Peyer's patch (tissue), 4 donors: ENCODE measurements around the gene MBD2. TPM values are rescaled to one million over a fixed set of nuclear protein-coding genes. Genes with fewer than 3 reads are reported as not detected.
A peak's percentile ranks its signal among the peaks of the same experiment; 100 is the strongest.
"Not testable (repeated sequence)": the region's sequence is repeated elsewhere in the genome, so short reads cannot be mapped to it uniquely, and the experiment has no call there.

Source experiments
- DNase-seq, 3 donors: peaks; one replicate each; pipeline ENCODE4 v3.0.0-alpha.2; 2017 to 2019
- H3K27ac ChIP-seq, 4 donors: fragments of 200-600 bp; sonication (generic); one replicate each; pipeline ENCODE4 v1.5.1; 2016 to 2019
- H3K27me3 ChIP-seq, 2 donors: fragments of 200-600 bp; sonication (generic); one replicate each; pipeline ENCODE4 v1.5.1; 2019
- H3K36me3 ChIP-seq, 3 donors: fragments of 200-600 bp; sonication (generic); one replicate each; pipeline ENCODE4 v1.5.1; 2016 to 2019
- H3K4me1 ChIP-seq, 4 donors: fragments of 200-600 bp; sonication (generic); one replicate each; pipeline ENCODE4 v1.5.1; 2016 to 2019
- H3K4me3 ChIP-seq, 4 donors: fragments of 200-600 bp; sonication (generic); 1 replicate in 3 of 4; 2 replicates in 1 of 4; pipeline ENCODE4 v1.5.1; 2016 to 2019; ENCODE audit warnings: mild to moderate bottlenecking in 1 of 4
- H3K9me3 ChIP-seq, 4 donors: fragments of 200-600 bp; sonication (generic); one replicate each; pipeline ENCODE4 v1.5.1; 2016 to 2019; ENCODE audit warnings: mild to moderate bottlenecking in 1 of 4
- CTCF ChIP-seq, 6 experiments: fragments of 450-650 bp in 4 of 6; fragments of 200-600 bp in 2 of 6; sonication (generic) in 1 of 6; IDR thresholded peaks; one replicate each; pipeline ENCODE4 v1.5.1; 2017 to 2019; ENCODE audit warnings: antibody characterized with exemption in 6 of 6, mild to moderate bottlenecking in 3 of 6, moderate library complexity in 1 of 6
- POLR2A ChIP-seq, 2 donors: fragments of 450-650 bp; IDR thresholded peaks; one replicate each; pipeline ENCODE4 v1.5.1; 2017; ENCODE audit warnings: antibody characterized with exemption in 2 of 2, mild to moderate bottlenecking in 2 of 2, moderate library complexity in 2 of 2
- total RNA-seq, 4 donors: library from RNA; depleted of rRNA; stranded (reverse); fragments of >200 nt; gene quantifications; one replicate each; pipeline ENCODE4 v1.1.0, GENCODE V29; 2016

MBD2 gene
- total RNA-seq, 4 donors from 2014 or later: 27.5 to 44.6 (median 34.0) TPM

- Histone ChIP-seq H3K4me3 (no peak overlapping the region), H3K27ac (peak overlapping the region; percentile 23 to 57 (median 34)), H3K4me1 (peaks cover 0 to 7% (median 0%) of the 10 kb centered on the region in 4 donors), H3K36me3 (no peaks in the 10 kb centered on the region), H3K27me3 (no peaks in the 10 kb centered on the region), H3K9me3 (no peaks in the 10 kb centered on the region)
- peak in 2 of 3 donors; percentile 67 to 68 for DNase-seq
- TF ChIP-seq CTCF (IDR thresholded peaks at IDR 0.05): no peak
- TF ChIP-seq POLR2A (IDR thresholded peaks at IDR 0.05): no peak
Observed at GRCh38 chr18:54261894-54262293, 37.4 kb upstream of the MBD2 start.

- Histone ChIP-seq H3K9me3 (no peaks in the 10 kb centered on the region), H3K36me3 (no peaks in the 10 kb centered on the region), H3K4me1 (peaks cover 0 to 7% (median under 1%) of the 10 kb centered on the region in 4 donors), H3K27me3 (no peaks in the 10 kb centered on the region), H3K27ac (peak overlapping the region in 3 of 4 donors; percentile 23 to 42 (median 26)), H3K4me3 (no peak overlapping the region)
- TF ChIP-seq CTCF (IDR thresholded peaks at IDR 0.05) (no peak), POLR2A (IDR thresholded peaks at IDR 0.05) (no peak)
- no peak for DNase-seq
Observed at GRCh38 chr18:54260396-54261072, 36.1 kb upstream of the MBD2 start.

GRCh38 chr18:54257818-54258217, 33.3 kb upstream of the MBD2 start:
- not testable (repeated sequence) for H3K27ac ChIP-seq, DNase-seq, H3K9me3 ChIP-seq, H3K36me3 ChIP-seq, H3K27me3 ChIP-seq, H3K4me3 ChIP-seq
- peaks cover 0 to 10% (median 3%) of the 10 kb centered on the region in 4 donors for H3K4me1 ChIP-seq

GRCh38 chr18:54257015-54257414, 32.5 kb upstream of the MBD2 start:
- DNase-seq: no peak
- Histone ChIP-seq H3K4me3 (no peak overlapping the region), H3K27ac (no peak overlapping the region), H3K4me1 (peaks cover 0 to 14% (median under 1%) of the 10 kb centered on the region in 4 donors), H3K27me3 (no peaks in the 10 kb centered on the region), H3K9me3 (no peaks in the 10 kb centered on the region), H3K36me3 (no peaks in the 10 kb centered on the region)
- no peak for TF ChIP-seq CTCF (IDR thresholded peaks at IDR 0.05)
- TF ChIP-seq POLR2A (IDR thresholded peaks at IDR 0.05): no peak

GRCh38 chr18:54255141-54255540, 30.7 kb upstream of the MBD2 start:
- peaks cover 0 to 14% (median 2%) of the 10 kb centered on the region in 4 donors for H3K4me1 ChIP-seq
- no peak overlapping the region for H3K27ac ChIP-seq

More at GRCh38 chr18:54255141-54255540, 30.7 kb upstream of the MBD2 start:
- TF ChIP-seq CTCF (IDR thresholded peaks at IDR 0.05) (no peak), POLR2A (IDR thresholded peaks at IDR 0.05) (no peak)
- H3K4me3 ChIP-seq: no peak overlapping the region
- no peaks in the 10 kb centered on the region for H3K36me3 ChIP-seq
- no peak for DNase-seq
- no peaks in the 10 kb centered on the region for H3K27me3 ChIP-seq
- no peaks in the 10 kb centered on the region for H3K9me3 ChIP-seq
